SK-N-SH treated with all-trans-retinoic acid at 6 μM for 48 hours (cell line): ENCODE data around the gene STAT6.

Experiments
- PATZ1 ChIP-seq: fragments of 250-450 bp; sonication (Bioruptor Pico); IDR thresholded peaks from 2 replicates; pipeline ENCODE4 v1.8.0; 2020; ENCODE audit warnings: mild to moderate bottlenecking, moderate library complexity, borderline replicate concordance
- ZFP3 ChIP-seq: fragments of 250-450 bp; sonication (Bioruptor Pico); IDR thresholded peaks from 2 replicates; pipeline ENCODE4 v1.5.0; 2020; ENCODE audit warnings: mild to moderate bottlenecking, moderate library complexity
- ZFP30 ChIP-seq: fragments of 450-650 bp; formaldehyde crosslinking; IDR thresholded peaks from 2 replicates; pipeline ENCODE4 v1.5.0; 2022; ENCODE audit warnings: mild to moderate bottlenecking, moderate library complexity
- ZNF565 ChIP-seq: fragments of 450-650 bp; formaldehyde crosslinking; conservative IDR thresholded peaks from 2 replicates; pipeline ENCODE4 v1.5.0; 2020; ENCODE audit warnings: low read depth, mild to moderate bottlenecking, moderate library complexity

GRCh38 chr12:57078519-57079404, 32.4 kb downstream of the STAT6 start, which contains the start of gene NEMP1:
- no peak for TF ChIP-seq PATZ1
- no peak for TF ChIP-seq ZNF565 (CRISPR knock-in tag)
- no peak for TF ChIP-seq ZFP30
- no peak for TF ChIP-seq ZFP3 (CRISPR knock-in tag)
